GM12878 (cell line): ENCODE results near the gene DPH7. TPM values are rescaled to one million over a fixed set of nuclear protein-coding genes. Genes with fewer than 3 reads are reported as not detected.
"Not testable (repeated sequence)": the region's sequence is repeated elsewhere in the genome, so short reads cannot be mapped to it uniquely, and the experiment has no call there.

Source experiments
- ATAC-seq: fragments of 200-7000 bp; cut with Tn5 transposase; 3 replicates; pipeline ENCODE4 v1.9.1; 2020; ENCODE audit warnings: mild to moderate bottlenecking, moderate library complexity
- BruUV-seq: library from RNA; stranded (reverse); fragments of 400-500 nt; replicated peaks from 2 replicates; lab custom pipeline; 2021; lab: Mats Ljungman, UMichigan
- CTCF ChIA-PET: fragments of 300-600 bp; sonication (Branson Sonifier 250); formaldehyde crosslinking; extraction: SDS; loops from one replicate; lab custom pipeline; 2021; ENCODE audit warnings: inconsistent platforms; lab: Yijun Ruan, JAX
- POLR2A ChIA-PET: fragments of 350-600 bp; formaldehyde crosslinking; extraction: SDS; loops from one replicate; lab custom pipeline; 2021; ENCODE audit warnings: inconsistent platforms; lab: Charles Lee
- RAD21 ChIA-PET: fragments of 300-600 bp; sonication (Branson Sonifier 250); formaldehyde crosslinking; loops from one replicate; lab custom pipeline; 2023; ENCODE audit warnings: antibody characterized with exemption; ENCODE audit not compliant: unreplicated experiment; lab: Charles Lee
- SMC1A ChIA-PET: fragments of 300-600 bp; sonication (Branson Sonifier 250); formaldehyde crosslinking; loops from one replicate; lab custom pipeline; 2023; ENCODE audit not compliant: unreplicated experiment, uncharacterized antibody; lab: Charles Lee
- DNase-seq: peaks from one replicate; pipeline ENCODE4 v3.0.0-alpha.2; 2011; ENCODE audit warnings: low read depth, low spot score
- FAIRE-seq: peaks from 3 replicates; lab custom pipeline; 2011; peaks lifted over from hg19 to GRCh38; lab: Jason Lieb, UNC
- H2AFZ ChIP-seq: 2 replicates; pipeline ENCODE4 v1.6.0; 2011; ENCODE audit warnings: low read depth, low read length, control low read depth; ENCODE audit not compliant: control insufficient read depth
- H3K27ac ChIP-seq: 2 replicates; pipeline ENCODE4 v1.5.1; 2011; ENCODE audit warnings: control low read depth; ENCODE audit not compliant: control insufficient read depth, insufficient read depth
- H3K27me3 ChIP-seq, 2 experiments: replicated peaks in 1 of 2; 2 replicates each; pipeline versions ENCODE4 v1.6.0 to v1.6.1; 2011; ENCODE audit warnings: low read length in 1 of 2; ENCODE audit not compliant: control insufficient read depth in 2 of 2, insufficient read depth in 2 of 2
- H3K36me3 ChIP-seq, 2 experiments: 2 replicates each; pipeline ENCODE4 v1.5.1; 2011; ENCODE audit warnings: low read length in 1 of 2; ENCODE audit not compliant: control insufficient read depth in 2 of 2, insufficient read depth in 2 of 2
- H3K4me1 ChIP-seq: 2 replicates; pipeline ENCODE4 v1.6.1; 2011; ENCODE audit warnings: mild to moderate bottlenecking, low read length, moderate library complexity, mixed read lengths; ENCODE audit not compliant: control insufficient read depth, insufficient read depth
- H3K4me2 ChIP-seq: 2 replicates; pipeline ENCODE4 v1.6.0; 2011; ENCODE audit warnings: control low read depth; ENCODE audit not compliant: control insufficient read depth, insufficient read depth
- H3K4me3 ChIP-seq: fragments of 200-600 bp; sonication (generic); 2 replicates; pipeline ENCODE4 v1.5.1; 2016
- H3K79me2 ChIP-seq: 2 replicates; pipeline ENCODE4 v1.6.0; 2011; ENCODE audit warnings: low read length; ENCODE audit not compliant: control insufficient read depth, insufficient read depth
- H3K9ac ChIP-seq: 2 replicates; pipeline ENCODE4 v1.8.0; 2011; ENCODE audit warnings: low read length, control low read depth, mixed read lengths; ENCODE audit not compliant: control insufficient read depth, insufficient read depth
- H3K9me3 ChIP-seq: replicated peaks from 3 replicates; pipeline ENCODE4 v1.5.1; 2011; ENCODE audit warnings: mild to moderate bottlenecking, low read length; ENCODE audit not compliant: control insufficient read depth, insufficient read depth
- H4K20me1 ChIP-seq: 2 replicates; pipeline ENCODE4 v1.6.0; 2011; ENCODE audit not compliant: control insufficient read depth, insufficient read depth
- BHLHE40 ChIP-seq, 2 experiments: fragments of 450-650 bp in 1 of 2; IDR thresholded peaks; 2 replicates each; pipeline ENCODE4 v1.6.1; 2011 to 2017; ENCODE audit warnings: low read depth in 2 of 2, borderline replicate concordance in 1 of 2, improper control_type of control experiment in 1 of 2, low read length in 1 of 2, mild to moderate bottlenecking in 1 of 2
- EED ChIP-seq: sonication (generic); IDR thresholded peaks from 2 replicates; pipeline ENCODE4 v1.6.1; 2016; ENCODE audit warnings: antibody characterized with exemption, low read depth
- EGR1 ChIP-seq, 2 experiments: IDR thresholded peaks; 1 replicate in 1 of 2; 2 replicates in 1 of 2; pipeline ENCODE4 v1.6.1; 2011 to 2012; ENCODE audit warnings: low read depth in 2 of 2, low read length in 2 of 2, borderline replicate concordance in 1 of 2, mild to moderate bottlenecking in 1 of 2, moderate library complexity in 1 of 2
- GABPA ChIP-seq: IDR thresholded peaks from 2 replicates; pipeline ENCODE4 v1.6.1; 2014; ENCODE audit warnings: antibody characterized with exemption, low read depth, mild to moderate bottlenecking, inconsistent platforms
- NFXL1 ChIP-seq: fragments of 450-650 bp; IDR thresholded peaks from 2 replicates; pipeline ENCODE4 v1.6.1; 2017; ENCODE audit warnings: antibody characterized with exemption, mild to moderate bottlenecking, borderline replicate concordance
- RUNX3 ChIP-seq: IDR thresholded peaks from 2 replicates; pipeline ENCODE4 v1.6.1; 2012; ENCODE audit warnings: low read length, inconsistent platforms
- SUZ12 ChIP-seq: fragments of 200-600 bp; sonication (generic); IDR thresholded peaks from one replicate; pipeline ENCODE4 v1.6.1; 2018; ENCODE audit warnings: antibody characterized with exemption, mild to moderate bottlenecking; ENCODE audit not compliant: unreplicated experiment
- TBL1XR1 ChIP-seq: IDR thresholded peaks from 2 replicates; pipeline ENCODE4 v1.6.1; 2012; ENCODE audit warnings: low read depth, low read length, improper control_type of control experiment
- TCF3 ChIP-seq: IDR thresholded peaks from 2 replicates; pipeline ENCODE4 v1.6.1; 2012; ENCODE audit warnings: low read depth, mild to moderate bottlenecking, low read length, borderline replicate concordance; ENCODE audit not compliant: insufficient read depth
- ZNF384 ChIP-seq: IDR thresholded peaks from 2 replicates; pipeline ENCODE4 v1.6.1; 2012; ENCODE audit warnings: low read depth, mild to moderate bottlenecking, low read length, improper control_type of control experiment, borderline replicate concordance
- WGBS: methylation state at CpG from one replicate; pipeline ENCODE4 v1.1.6; 2016; ENCODE audit warnings: low lambda C conversion rate; ENCODE audit not compliant: insufficient replicate concordance, insufficient coverage; ENCODE audit errors: missing lambda C conversion rate; 5-methylcytosine and 5-hydroxymethylcytosine counted together
- in situ Hi-C: fragments of 300-500 bp; cut with MboI; formaldehyde crosslinking; loops from 9 replicates; pipeline ENCODE4 v1.14.3; 2018; ENCODE audit warnings: mixed read lengths
- intact Hi-C: fragments of 100-400 bp; cut with micrococcal nuclease; formaldehyde crosslinking; loops from one replicate; pipeline ENCODE4 v1.14.2; 2022; ENCODE audit not compliant: unreplicated experiment
- polyA plus RNA-seq, 11 experiments: library from polyadenylated mRNA; depleted of rRNA in 4 of 11; unstranded in 6 of 11; stranded (reverse) in 5 of 11; fragments of >200 nt; fragmentation: Nextera tagmentation in 4 of 11; fragmentation: Illumina TruSeq in 1 of 11; extraction: Ambion mirVana in 4 of 11; extraction: Trizol in 1 of 11; gene quantifications; 1 replicate in 1 of 11; 2 replicates in 10 of 11; pipeline versions ENCODE4 v1.2.1 to v1.2.3, GENCODE V29; 2011 to 2016; ENCODE audit warnings: inconsistent platforms in 2 of 11, missing spikeins in 2 of 11, low read depth in 1 of 11
- total RNA-seq, 4 experiments: library from RNA; depleted of rRNA in 3 of 4; stranded (reverse); fragments of >200 nt in 3 of 4; fragmentation: Illumina TruSeq in 1 of 4; extraction: Trizol in 1 of 4; gene quantifications; 2 replicates each; pipeline versions ENCODE4 v1.2.1 to v1.2.3, GENCODE V29; 2013 to 2021
- TF ChIP-seq, protein P1 (sequence below): IDR thresholded peaks from 2 replicates; pipeline ENCODE4 v1.6.1; 2011; ENCODE audit warnings: low read depth, mild to moderate bottlenecking, low read length, moderate library complexity, borderline replicate concordance; ENCODE audit errors: extremely low read depth
- TF ChIP-seq, protein P2 (sequence below): fragments of 450-650 bp; formaldehyde crosslinking; IDR thresholded peaks from 2 replicates; pipeline ENCODE4 v1.4.0; 2022; ENCODE audit warnings: mild to moderate bottlenecking, moderate library complexity

Gene DPH7
- total and polyA plus RNA-seq, 10 of the 15 experiments (the other 5 are each of a cell fraction or from before 2014, with no cell fraction given), result 8.7 to 40.0 (median 28.1) TPM

DNA sequence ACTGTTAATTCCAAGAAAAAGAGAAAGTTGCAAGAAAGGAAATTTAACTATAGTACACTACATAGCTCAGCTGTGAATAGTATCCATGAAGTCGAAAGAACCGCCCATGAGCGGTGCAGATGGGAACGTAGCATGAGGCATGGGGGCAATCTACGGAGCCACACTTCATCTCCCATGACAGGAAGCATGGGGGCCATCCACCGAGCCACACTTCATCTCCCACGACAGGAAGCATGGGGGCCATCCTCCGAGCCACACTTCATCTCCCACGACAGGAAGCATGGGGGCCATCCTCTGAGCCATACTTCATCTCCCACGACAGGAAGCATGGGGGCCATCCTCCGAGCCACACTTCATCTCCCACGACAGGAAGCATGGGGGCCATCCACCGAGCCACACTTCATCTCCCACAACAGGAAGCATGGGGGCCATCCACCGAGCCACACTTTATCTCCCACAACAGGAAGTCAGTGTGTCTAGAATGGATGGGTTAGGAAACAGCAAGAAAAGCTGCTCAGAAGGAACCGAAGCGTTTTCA is 42.1 kb downstream of the DPH7 start:
- RAD21 ChIA-PET, H3K9ac ChIP-seq, H3K4me3 ChIP-seq, POLR2A ChIA-PET, BruUV-seq, H3K27me3 ChIP-seq, H4K20me1 ChIP-seq, in situ Hi-C loops, DNase-seq, ATAC-seq, H3K9me3 ChIP-seq, H3K79me2 ChIP-seq, H3K36me3 ChIP-seq, SMC1A ChIA-PET, CTCF ChIA-PET: not testable (repeated sequence)
- FAIRE-seq, result peak; percentile 65
- Histone ChIP-seq H2AFZ (peak overlapping the region; percentile 66), H3K4me2 (peak overlapping the region; percentile 13; the same call in 1 of the 2 replicates), H3K27ac (peak overlapping the region; percentile 28), H3K4me1 (peaks cover 19% of the 10 kb centered on the region)
- TF ChIP-seq RUNX3 (0 out of 2 replicates have a peak, but pooled peaks have one; percentile 29), GABPA (0 out of 2 replicates have a peak, but pooled peaks have one; percentile 45), EED (0 out of 2 replicates have a peak, but pooled peaks have one; percentile 40)
- intact Hi-C loops, result loop anchor here (10.0 kb wide), 1 partner anchor 112 kb away; the partner anchor contains the start of genes EXD3 and NOXA1
- 18% methylated on average over 16 of the region's 16 CpGs for WGBS

DNA sequence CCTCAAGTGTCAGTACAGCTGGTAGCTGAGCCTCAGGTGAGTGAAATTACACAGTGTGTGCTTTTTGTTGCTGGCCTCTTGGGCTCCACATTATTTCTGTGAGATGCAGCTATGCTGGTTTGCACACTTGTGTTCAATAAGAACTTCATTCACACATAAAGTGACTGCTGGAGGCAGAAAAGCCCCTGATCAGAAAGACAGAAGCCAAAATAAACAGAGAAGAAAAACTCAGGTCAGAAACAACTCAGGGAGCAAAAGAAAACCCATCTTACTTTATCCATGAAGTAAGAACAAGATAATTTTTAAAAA is 43.7 kb downstream of the DPH7 start:
- Histone ChIP-seq H3K4me3 (no peak overlapping the region), H3K36me3 (no peaks in the 10 kb centered on the region), H3K79me2 (no peaks in the 10 kb centered on the region), H3K9me3 (no peaks in the 10 kb centered on the region; the same call in 2 of the 3 replicates), H2AFZ (peak overlapping the region; percentile 86), H3K9ac (no peak overlapping the region), H3K27me3 (no peaks in the 10 kb centered on the region), H3K4me1 (peaks cover 19% of the 10 kb centered on the region), H3K4me2 (no peak overlapping the region; the same call in 1 of the 2 replicates), H4K20me1 (no peaks in the 10 kb centered on the region), H3K27ac (no peak overlapping the region)
- ChIA-PET POLR2A (no interaction called here), RAD21 (interaction anchor here (0.9 to 1.5 kb wide), 4 partner anchors 10 to 233 kb away, joined by 3 to 5 read pairs (median 4); partner anchors contain the start of genes MRPL41 and NRARP), SMC1A (interaction anchor here (0.7 to 1.2 kb wide), 4 partner anchors 10 to 42 kb away, joined by 3 read pairs; partner anchors contain the start of gene PNPLA7), CTCF (interaction anchor here (0.6 to 1.9 kb wide), 21 partner anchors 9 to 538 kb away, joined by 3 to 14 read pairs (median 4); partner anchors contain the start of genes ENTPD8, EXD3, MRPL41 and NOXA1)
- intact Hi-C loops (loop anchor here (10.0 kb wide), 1 partner anchor 110 kb away; the partner anchor contains the start of genes EXD3 and NOXA1), in situ Hi-C loops (no loop called here)
- no TSS peak for BruUV-seq
- no peak for DNase-seq
- no peak for FAIRE-seq
- ATAC-seq, result no peak
- no peak for TF ChIP-seq NFXL1
- no peak for TF ChIP-seq ZNF384
- TF ChIP-seq BHLHE40 (IDR thresholded peaks at IDR 0.05; ENCODE audit: borderline replicate concordance in 1 of 2, low read depth in 2 of 2, low read length in 1 of 2), result no peak
- TF ChIP-seq TBL1XR1, result no peak
- TF ChIP-seq, protein P1, sequence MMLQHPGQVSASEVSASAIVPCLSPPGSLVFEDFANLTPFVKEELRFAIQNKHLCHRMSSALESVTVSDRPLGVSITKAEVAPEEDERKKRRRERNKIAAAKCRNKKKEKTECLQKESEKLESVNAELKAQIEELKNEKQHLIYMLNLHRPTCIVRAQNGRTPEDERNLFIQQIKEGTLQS, result no peak
- TF ChIP-seq EGR1 (IDR thresholded peaks at IDR 0.05; ENCODE audit: borderline replicate concordance in 1 of 2, low read depth in 2 of 2, low read length in 2 of 2), result no peak
- no peak for TF ChIP-seq TCF3
- no peak for TF ChIP-seq SUZ12
- TF ChIP-seq, protein P2, sequence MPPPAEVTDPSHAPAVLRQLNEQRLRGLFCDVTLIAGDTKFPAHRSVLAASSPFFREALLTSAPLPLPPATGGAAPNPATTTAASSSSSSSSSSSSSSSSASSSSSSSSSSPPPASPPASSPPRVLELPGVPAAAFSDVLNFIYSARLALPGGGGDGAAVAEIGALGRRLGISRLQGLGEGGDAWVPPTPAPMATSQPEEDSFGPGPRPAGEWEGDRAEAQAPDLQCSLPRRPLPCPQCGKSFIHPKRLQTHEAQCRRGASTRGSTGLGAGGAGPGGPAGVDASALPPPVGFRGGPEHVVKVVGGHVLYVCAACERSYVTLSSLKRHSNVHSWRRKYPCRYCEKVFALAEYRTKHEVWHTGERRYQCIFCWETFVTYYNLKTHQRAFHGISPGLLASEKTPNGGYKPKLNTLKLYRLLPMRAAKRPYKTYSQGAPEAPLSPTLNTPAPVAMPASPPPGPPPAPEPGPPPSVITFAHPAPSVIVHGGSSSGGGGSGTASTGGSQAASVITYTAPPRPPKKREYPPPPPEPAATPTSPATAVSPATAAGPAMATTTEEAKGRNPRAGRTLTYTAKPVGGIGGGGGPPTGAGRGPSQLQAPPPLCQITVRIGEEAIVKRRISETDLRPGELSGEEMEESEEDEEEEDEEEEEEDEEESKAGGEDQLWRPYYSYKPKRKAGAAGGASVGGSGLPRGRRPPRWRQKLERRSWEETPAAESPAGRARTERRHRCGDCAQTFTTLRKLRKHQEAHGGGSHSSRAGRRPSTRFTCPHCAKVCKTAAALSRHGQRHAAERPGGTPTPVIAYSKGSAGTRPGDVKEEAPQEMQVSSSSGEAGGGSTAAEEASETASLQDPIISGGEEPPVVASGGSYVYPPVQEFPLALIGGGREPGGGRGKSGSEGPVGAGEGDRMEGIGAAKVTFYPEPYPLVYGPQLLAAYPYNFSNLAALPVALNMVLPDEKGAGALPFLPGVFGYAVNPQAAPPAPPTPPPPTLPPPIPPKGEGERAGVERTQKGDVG (CRISPR knock-in tag), result no peak
